Upper lobe of left lung (tissue), 4 donors: ENCODE measurements around the gene PLA2G5.
"Not testable (repeated sequence)": the region's sequence is repeated elsewhere in the genome, so short reads cannot be mapped to it uniquely, and the experiment has no call there.

Experiments
- CTCF ChIP-seq, 6 experiments: fragments of 450-650 bp in 4 of 6; fragments of 200-600 bp in 2 of 6; sonication (generic) in 2 of 6; IDR thresholded peaks; one replicate each; pipeline ENCODE4 v1.5.1; 2016 to 2019; ENCODE audit warnings: antibody characterized with exemption in 6 of 6
- POLR2AphosphoS5 ChIP-seq, 2 donors: sonication (generic); formaldehyde crosslinking; IDR thresholded peaks; one replicate each; pipeline ENCODE4 v1.5.1; 2017; ENCODE audit warnings: antibody characterized with exemption in 2 of 2

DNA sequence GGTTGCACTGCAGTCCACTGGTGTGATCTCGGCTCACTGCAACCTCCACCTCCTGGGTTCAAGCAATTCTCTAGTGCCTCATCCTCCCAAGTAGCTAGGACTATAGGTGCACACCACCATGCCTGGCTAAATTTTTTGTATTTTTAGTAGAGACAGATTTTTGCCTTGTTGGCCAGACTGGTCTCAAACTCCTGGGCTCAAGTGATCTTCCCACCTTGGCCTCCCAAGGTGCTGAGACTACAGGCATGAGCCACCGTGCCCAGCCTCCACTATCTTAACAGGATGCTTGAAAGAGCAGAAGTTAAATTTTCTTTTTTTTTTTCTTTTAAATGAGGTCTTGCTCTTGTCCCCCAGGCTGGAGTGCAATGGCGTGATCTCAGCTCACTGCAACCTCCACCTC is 60.5 kb downstream of the PLA2G5 start:
- TF ChIP-seq POLR2AphosphoS5, CTCF (IDR thresholded peaks at IDR 0.05): not testable (repeated sequence)
